ENCODE measurements around the gene S1PR5.

Gene S1PR5

GRCh38 chr19:10517361-10517759 is at the start of gene S1PR5:
S1PR5 (minus strand) TSS chr19:10517447; CDS start chr19:10515011, 2,436 bp downstream.
- Histone ChIP-seq H3K9me3 (ENCODE audit: insufficient read depth, low read length) (no peaks in the 10 kb centered on the region), H3K36me3 (ENCODE audit: insufficient read depth, insufficient read length, low read length) (peaks cover 3% of the 10 kb centered on the region), H3K27me3 (ENCODE audit: insufficient read depth, insufficient read length) (peaks cover 40% of the 10 kb centered on the region), H3K4me1 (ENCODE audit: insufficient read depth, insufficient read length) (peaks cover 15% of the 10 kb centered on the region), H3K9ac (ENCODE audit: insufficient read length, low read depth) (peak within 1 kb of the TSS; percentile 87), H3K4me3 (ENCODE audit: insufficient read length, low read depth) (peak within 1 kb of the TSS; percentile 76)
- DNase-seq (ENCODE audit: low read depth, low spot score) = no peak
- TF ChIP-seq ZNF274 (IDR thresholded peaks at IDR 0.05; ENCODE audit: low read depth, low read length) = no peak
- no peak for TF ChIP-seq YY1 (IDR thresholded peaks at IDR 0.05; ENCODE audit: insufficient read depth, insufficient read length)
- TF ChIP-seq SUZ12 (IDR thresholded peaks at IDR 0.05; ENCODE audit: extremely low read depth, insufficient read depth, insufficient read length) = no peak

DNA sequence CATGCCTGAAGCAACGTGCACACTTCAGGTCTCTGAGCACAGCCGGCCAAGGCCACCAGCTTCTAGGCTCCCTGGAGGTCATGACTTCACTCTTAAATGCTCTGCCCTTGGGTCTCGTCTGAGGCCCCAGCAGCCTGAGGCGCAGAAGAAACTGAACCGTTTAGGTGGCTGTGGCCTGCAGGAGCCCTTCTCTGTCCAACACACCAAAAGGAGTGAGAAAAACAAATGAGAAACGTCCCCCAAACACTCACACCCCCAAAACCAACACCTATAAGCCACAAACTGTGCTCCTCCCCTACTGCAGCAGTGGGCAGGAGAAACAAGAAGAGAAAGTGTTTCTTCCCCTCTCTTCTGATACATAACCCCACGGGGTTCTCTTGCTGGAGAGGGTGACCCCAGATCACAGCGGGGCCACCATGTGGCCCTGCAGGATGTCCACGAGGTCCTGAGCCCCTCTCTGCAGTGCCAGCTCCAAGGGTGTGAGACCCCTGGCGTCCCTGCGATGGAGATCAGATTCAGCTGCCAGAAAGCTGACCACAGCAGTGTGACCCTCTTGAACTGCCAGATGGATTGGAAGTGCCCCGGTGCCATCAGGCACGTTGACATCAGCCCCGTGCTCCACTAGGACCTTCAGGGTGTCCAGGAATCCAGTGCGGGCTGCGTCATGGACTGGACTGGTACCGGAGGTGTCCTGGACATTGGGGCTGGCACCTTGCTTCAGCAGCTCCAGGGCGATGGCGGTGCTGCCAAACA is 49.6 kb upstream of the S1PR5 start:
- Histone ChIP-seq H3K9me3 (ENCODE audit: insufficient read depth, low read length) (no peaks in the 10 kb centered on the region), H3K4me1 (ENCODE audit: insufficient read depth, insufficient read length) (peaks cover 14% of the 10 kb centered on the region), H3K36me3 (ENCODE audit: insufficient read depth, insufficient read length, low read length) (peaks cover 23% of the 10 kb centered on the region), H3K4me3 (ENCODE audit: insufficient read length, low read depth) (no peak overlapping the region), H3K9ac (ENCODE audit: insufficient read length, low read depth) (peak overlapping the region; percentile 27), H3K27me3 (ENCODE audit: insufficient read depth, insufficient read length) (peaks cover 7% of the 10 kb centered on the region)
- no peak for DNase-seq (ENCODE audit: low read depth, low spot score)
- TF ChIP-seq ZNF274 (IDR thresholded peaks at IDR 0.05; ENCODE audit: low read depth, low read length) (no peak), SUZ12 (IDR thresholded peaks at IDR 0.05; ENCODE audit: extremely low read depth, insufficient read depth, insufficient read length) (no peak), YY1 (IDR thresholded peaks at IDR 0.05; ENCODE audit: insufficient read depth, insufficient read length) (no peak)

DNA sequence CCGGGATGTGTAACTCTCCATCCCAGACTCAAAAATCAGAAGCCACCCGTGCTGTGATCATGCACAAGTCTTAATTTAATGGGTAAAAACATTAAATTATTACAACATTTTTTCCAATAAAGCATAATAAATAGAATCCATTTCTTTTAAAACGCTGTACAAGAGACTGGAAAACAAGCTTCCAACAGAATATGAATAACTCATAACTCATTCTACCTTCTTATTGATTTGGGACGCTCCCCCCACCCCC is 49.1 kb upstream of the S1PR5 start:
- Histone ChIP-seq H3K4me3 (ENCODE audit: insufficient read length, low read depth) (peak overlapping the region; percentile 87), H3K9me3 (ENCODE audit: insufficient read depth, low read length) (no peaks in the 10 kb centered on the region), H3K4me1 (ENCODE audit: insufficient read depth, insufficient read length) (peaks cover 14% of the 10 kb centered on the region), H3K36me3 (ENCODE audit: insufficient read depth, insufficient read length, low read length) (peaks cover 25% of the 10 kb centered on the region), H3K27me3 (ENCODE audit: insufficient read depth, insufficient read length) (peaks cover 7% of the 10 kb centered on the region), H3K9ac (ENCODE audit: insufficient read length, low read depth) (peak overlapping the region; percentile 61)
- TF ChIP-seq ZNF274 (IDR thresholded peaks at IDR 0.05; ENCODE audit: low read depth, low read length) (no peak), SUZ12 (IDR thresholded peaks at IDR 0.05; ENCODE audit: extremely low read depth, insufficient read depth, insufficient read length) (no peak), YY1 (IDR thresholded peaks at IDR 0.05; ENCODE audit: insufficient read depth, insufficient read length) (no peak)
- no peak for DNase-seq (ENCODE audit: low read depth, low spot score)

DNA sequence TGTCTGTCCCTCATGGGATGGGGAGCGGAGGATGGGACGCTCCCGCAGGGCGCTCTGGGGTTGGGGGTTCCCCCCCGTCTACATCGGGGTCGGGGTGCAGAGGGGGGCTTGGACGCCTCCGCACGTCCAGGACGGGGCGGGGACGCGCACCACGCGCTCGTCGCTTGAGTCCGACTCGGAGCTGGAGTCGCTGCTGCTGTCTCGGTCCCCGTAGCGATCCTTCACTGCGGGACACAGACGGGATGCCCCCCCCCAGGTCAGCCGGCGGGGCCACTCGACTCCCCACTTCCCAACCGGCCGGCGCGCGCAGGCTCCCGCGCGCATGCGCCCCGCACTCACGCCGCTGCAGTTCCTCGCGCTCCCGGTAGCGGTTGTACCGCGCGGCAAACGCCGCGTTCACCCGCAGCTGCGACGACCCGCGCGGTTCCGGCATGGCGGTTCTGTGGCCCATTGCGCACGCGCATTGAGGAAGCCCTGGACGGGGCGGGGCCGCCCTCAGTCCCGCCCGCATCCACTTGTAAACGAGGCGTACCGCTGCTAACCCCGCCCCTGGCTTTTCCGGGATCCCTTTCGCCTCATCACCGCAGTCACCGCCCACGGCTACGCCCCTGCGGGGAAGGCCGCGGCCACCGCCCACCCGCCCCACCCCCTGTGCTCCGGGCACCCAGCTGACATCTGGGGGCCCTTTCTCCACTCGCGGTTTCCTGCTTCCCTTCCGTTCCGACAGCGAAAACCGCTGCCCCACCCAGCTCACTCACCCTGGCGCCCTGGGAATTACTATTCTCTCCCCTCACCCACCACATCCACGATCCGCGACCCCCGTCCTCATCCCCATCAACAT is 48.5 kb upstream of the S1PR5 start, which contains the start of gene KRI1:
Gene KRI1, minus strand, starts transcription at position 444 of the 841 bp plus-strand sequence. Its CDS starts 11 bp downstream, at position 433.
- TF ChIP-seq SUZ12 (IDR thresholded peaks at IDR 0.05; ENCODE audit: extremely low read depth, insufficient read depth, insufficient read length) = no peak
- TF ChIP-seq YY1 (IDR thresholded peaks at IDR 0.05; ENCODE audit: insufficient read depth, insufficient read length) = peak; percentile 40
- no peak for TF ChIP-seq ZNF274 (IDR thresholded peaks at IDR 0.05; ENCODE audit: low read depth, low read length)
- H3K4me1 ChIP-seq (ENCODE audit: insufficient read depth, insufficient read length) = peaks cover 14% of the 10 kb centered on the region
- peak within 1 kb of the TSS; percentile 99 for H3K9ac ChIP-seq (ENCODE audit: insufficient read length, low read depth)

GRCh38 chr19:10565028-10565566 is 47.9 kb upstream of the S1PR5 start:
- peaks cover 14% of the 10 kb centered on the region for H3K4me1 ChIP-seq (ENCODE audit: insufficient read depth, insufficient read length)
- peaks cover 7% of the 10 kb centered on the region for H3K27me3 ChIP-seq (ENCODE audit: insufficient read depth, insufficient read length)
- no peaks in the 10 kb centered on the region for H3K9me3 ChIP-seq (ENCODE audit: insufficient read depth, low read length)
- H3K4me3 ChIP-seq (ENCODE audit: insufficient read length, low read depth) = peak overlapping the region; percentile 87
- H3K9ac ChIP-seq (ENCODE audit: insufficient read length, low read depth) = peak overlapping the region; percentile 99
- peaks cover 35% of the 10 kb centered on the region for H3K36me3 ChIP-seq (ENCODE audit: insufficient read depth, insufficient read length, low read length)
- TF ChIP-seq ZNF274 (IDR thresholded peaks at IDR 0.05; ENCODE audit: low read depth, low read length) = no peak
- TF ChIP-seq SUZ12 (IDR thresholded peaks at IDR 0.05; ENCODE audit: extremely low read depth, insufficient read depth, insufficient read length) = no peak
- TF ChIP-seq YY1 (IDR thresholded peaks at IDR 0.05; ENCODE audit: insufficient read depth, insufficient read length) = no peak
- no peak for DNase-seq (ENCODE audit: low read depth, low spot score)

More for the DNA sequence above, 48.5 kb upstream of the S1PR5 start, which contains the start of gene KRI1:
- Histone ChIP-seq H3K36me3 (ENCODE audit: insufficient read depth, insufficient read length, low read length) (peaks cover 28% of the 10 kb centered on the region), H3K4me3 (ENCODE audit: insufficient read length, low read depth) (peak within 1 kb of the TSS; percentile 87), H3K9me3 (ENCODE audit: insufficient read depth, low read length) (no peaks in the 10 kb centered on the region), H3K27me3 (ENCODE audit: insufficient read depth, insufficient read length) (peaks cover 7% of the 10 kb centered on the region)
- peak; percentile 95 for DNase-seq (ENCODE audit: low read depth, low spot score)

DNA sequence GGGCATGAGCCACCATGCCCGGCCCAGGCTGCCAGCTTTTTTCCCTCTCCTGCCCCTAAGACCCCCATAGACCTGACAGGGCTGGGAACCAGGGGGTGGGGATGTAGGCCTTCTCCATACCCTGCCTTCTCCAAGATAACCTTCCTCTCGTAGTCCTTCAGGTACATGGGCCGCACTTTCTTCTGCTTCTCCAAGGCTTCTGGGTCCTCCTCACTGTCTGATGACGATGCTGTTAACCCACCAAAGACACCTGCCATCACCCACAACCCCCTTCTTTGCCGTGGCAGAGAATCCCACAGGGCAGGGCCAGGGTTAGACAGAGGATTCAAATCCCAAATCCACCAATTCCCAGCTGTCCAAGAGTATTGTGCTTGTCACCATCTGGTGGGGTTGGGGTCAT is 45.4 kb upstream of the S1PR5 start:
- TF ChIP-seq SUZ12 (IDR thresholded peaks at IDR 0.05; ENCODE audit: extremely low read depth, insufficient read depth, insufficient read length) (no peak), YY1 (IDR thresholded peaks at IDR 0.05; ENCODE audit: insufficient read depth, insufficient read length) (no peak), ZNF274 (IDR thresholded peaks at IDR 0.05; ENCODE audit: low read depth, low read length) (no peak)
- Histone ChIP-seq H3K4me1 (ENCODE audit: insufficient read depth, insufficient read length) (peaks cover 14% of the 10 kb centered on the region), H3K36me3 (ENCODE audit: insufficient read depth, insufficient read length, low read length) (peaks cover 59% of the 10 kb centered on the region), H3K4me3 (ENCODE audit: insufficient read length, low read depth) (no peak overlapping the region), H3K9me3 (ENCODE audit: insufficient read depth, low read length) (no peaks in the 10 kb centered on the region), H3K9ac (ENCODE audit: insufficient read length, low read depth) (no peak overlapping the region), H3K27me3 (ENCODE audit: insufficient read depth, insufficient read length) (peaks cover 7% of the 10 kb centered on the region)
- no peak for DNase-seq (ENCODE audit: low read depth, low spot score)

GRCh38 chr19:10560154-10560553 is 42.9 kb upstream of the S1PR5 start:
- Histone ChIP-seq H3K4me3 (ENCODE audit: insufficient read length, low read depth) (no peak overlapping the region), H3K9me3 (ENCODE audit: insufficient read depth, low read length) (no peaks in the 10 kb centered on the region), H3K9ac (ENCODE audit: insufficient read length, low read depth) (no peak overlapping the region), H3K36me3 (ENCODE audit: insufficient read depth, insufficient read length, low read length) (peaks cover 73% of the 10 kb centered on the region), H3K4me1 (ENCODE audit: insufficient read depth, insufficient read length) (peaks cover 5% of the 10 kb centered on the region), H3K27me3 (ENCODE audit: insufficient read depth, insufficient read length) (no peaks in the 10 kb centered on the region)
- no peak for TF ChIP-seq YY1 (IDR thresholded peaks at IDR 0.05; ENCODE audit: insufficient read depth, insufficient read length)
- no peak for TF ChIP-seq ZNF274 (IDR thresholded peaks at IDR 0.05; ENCODE audit: low read depth, low read length)
- TF ChIP-seq SUZ12 (IDR thresholded peaks at IDR 0.05; ENCODE audit: extremely low read depth, insufficient read depth, insufficient read length) = no peak
- DNase-seq (ENCODE audit: low read depth, low spot score) = no peak

Measured in NT2/D1 (cell line).